Adipose tissue (tissue), 3 donors: ENCODE measurements around the gene NAMPT. TPM values are rescaled to one million over a fixed set of nuclear protein-coding genes. Genes with fewer than 3 reads are reported as not detected.

Experiments used
- H3K27ac ChIP-seq: one replicate; pipeline ENCODE4 v1.5.1; 2013; ENCODE audit warnings: low read depth, low read length
- WGBS, 3 donors: extraction: QIAGEN DNeasy Blood & Tissue Kit; methylation state at CpG; one replicate each; pipeline ENCODE4 v1.1.7; 2013; 5-methylcytosine and 5-hydroxymethylcytosine counted together
- polyA plus RNA-seq, 3 donors: library from polyadenylated mRNA; stranded (reverse); fragments of 200-250 nt; gene quantifications; one replicate each; pipeline ENCODE4 v1.2.3, GENCODE V29; 2013
- donor health status: healthy with polysubstance abuse.
- donor health status: Bipolar disorder and iron deficiency.
- donor health status: healthy.

Gene NAMPT
- polyA plus RNA-seq, 3 donors: 39.1 to 720 (median 328) TPM

DNA sequence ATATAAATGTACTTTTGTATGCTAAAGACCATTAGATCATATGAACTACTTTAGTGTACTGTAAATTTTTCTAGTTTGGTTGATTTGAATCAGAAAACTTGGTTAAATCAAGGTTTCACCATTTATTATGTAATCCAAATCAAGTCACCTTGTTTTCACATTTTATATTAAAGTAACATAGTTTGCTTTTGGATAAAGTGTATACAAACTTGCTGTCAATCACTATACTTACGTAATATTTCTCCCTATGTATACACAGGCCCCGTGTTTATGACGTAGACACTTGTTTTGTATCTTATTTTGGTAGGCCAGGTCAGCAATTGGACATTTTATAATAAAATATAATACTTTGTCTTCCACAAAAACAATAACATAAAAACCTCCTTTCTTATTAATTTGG, 32.2 kb downstream of the NAMPT start:
- no peak overlapping the region for H3K27ac ChIP-seq
- WGBS, 3 donors: 67 to 96% (median 95%) methylated on average over 3 of the region's 3 CpGs

DNA sequence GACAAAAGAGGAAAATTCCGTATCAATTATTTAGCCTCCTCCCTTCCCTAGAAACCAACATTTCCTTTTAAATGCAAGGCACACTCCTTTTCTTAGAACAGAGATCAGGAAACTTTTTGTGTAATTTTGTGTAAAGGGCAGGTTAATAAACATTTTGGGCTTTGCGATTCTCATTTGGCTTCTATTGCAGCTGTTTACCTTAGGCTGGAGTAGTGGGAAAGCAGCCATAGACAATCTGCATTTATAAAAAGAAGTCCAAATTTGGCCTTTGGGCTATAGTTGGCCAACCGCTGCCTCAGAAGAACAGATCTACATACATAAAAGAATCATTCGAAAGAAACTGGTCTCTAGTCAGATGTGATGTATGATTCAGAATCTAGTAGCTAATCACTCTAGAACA, 35.3 kb downstream of the NAMPT start:
- WGBS, 3 donors: 97 to 99% (median 97%) methylated on average over 4 of the region's 4 CpGs
- H3K27ac ChIP-seq: no peak overlapping the region

DNA sequence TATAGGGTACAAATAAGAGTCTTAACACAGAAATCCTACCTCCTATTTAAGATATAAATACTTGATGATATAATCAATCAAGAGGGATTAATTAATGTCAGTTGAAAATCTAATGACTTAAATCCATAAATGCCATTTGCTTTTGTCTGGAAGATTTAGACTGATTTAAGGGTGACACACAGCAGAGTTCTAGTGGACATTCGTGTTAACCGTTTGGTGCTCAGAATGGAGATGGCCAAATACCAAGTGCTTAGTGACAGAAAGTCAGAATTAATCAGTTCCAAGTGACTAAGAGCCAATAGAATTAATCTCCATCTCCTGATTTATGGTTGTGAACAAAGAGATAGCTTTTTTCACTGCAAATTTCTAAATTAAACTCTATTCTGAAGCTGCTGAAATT, 36.2 kb downstream of the NAMPT start:
- no peak overlapping the region for H3K27ac ChIP-seq
- WGBS, 3 donors: 94 to 98% (median 97%) methylated on average over 2 of the region's 2 CpGs

DNA sequence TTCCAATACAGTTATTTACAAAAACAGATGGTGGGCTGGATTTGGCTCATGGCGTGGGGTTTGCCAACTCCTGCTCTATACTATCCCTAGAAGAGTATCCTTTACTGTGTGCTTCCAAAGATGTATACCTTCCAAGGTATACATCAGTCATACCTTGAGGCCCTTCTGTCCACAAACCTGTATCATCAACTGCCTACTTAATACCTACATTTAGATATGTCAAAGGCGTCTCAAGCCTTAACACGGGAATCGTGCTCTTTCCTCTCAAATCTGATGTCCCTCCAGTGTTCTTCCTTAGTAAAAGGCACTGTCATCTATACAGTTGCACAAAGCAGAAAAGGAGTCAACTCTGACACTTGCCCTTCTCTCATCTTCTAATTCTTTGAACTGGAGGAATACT, 36.9 kb downstream of the NAMPT start:
- WGBS, 3 donors: 98 to 99% (median 99%) methylated on average over 4 of the region's 4 CpGs
- no peak overlapping the region for H3K27ac ChIP-seq

DNA sequence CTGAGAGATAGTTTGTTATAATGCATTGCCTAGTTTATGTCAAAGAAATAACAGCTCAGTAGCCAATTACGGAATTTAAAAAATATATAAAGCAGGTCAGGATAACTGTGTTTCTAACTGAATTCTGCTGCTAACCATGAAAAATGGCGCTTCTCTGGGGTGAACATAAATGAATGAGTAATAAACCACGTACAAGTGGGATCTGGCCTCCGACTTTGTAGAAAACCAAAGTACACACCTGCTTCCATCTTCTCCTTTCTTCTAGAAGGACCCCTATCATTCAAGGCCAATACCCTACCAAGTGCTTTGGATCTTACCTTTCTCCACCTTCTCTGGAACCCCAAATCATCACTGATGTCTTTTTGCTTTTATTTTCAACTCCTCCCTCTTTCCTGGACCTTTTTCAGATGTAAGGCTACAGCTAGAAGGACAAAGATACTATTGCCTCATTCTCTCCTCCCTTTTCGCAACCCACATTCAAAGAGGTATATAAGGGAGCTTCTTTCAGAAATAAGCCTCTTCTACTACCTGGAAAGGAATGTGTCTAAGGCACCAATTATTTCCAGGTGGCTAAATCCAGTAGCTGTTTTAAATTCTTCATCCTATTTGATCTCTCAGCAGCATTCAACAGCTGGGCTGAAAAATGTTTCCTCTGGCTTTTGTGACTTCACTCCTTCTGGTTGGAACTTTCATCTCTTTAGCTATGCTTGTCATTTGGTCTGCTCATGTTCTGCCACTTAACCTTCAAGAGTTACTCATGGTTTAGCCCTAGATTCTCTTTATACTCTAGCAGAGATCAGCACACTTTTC, 37.7 kb downstream of the NAMPT start:
- WGBS, 3 donors: 86 to 92% (median 90%) methylated on average over 5 of the region's 5 CpGs
- no peak overlapping the region for H3K27ac ChIP-seq

DNA sequence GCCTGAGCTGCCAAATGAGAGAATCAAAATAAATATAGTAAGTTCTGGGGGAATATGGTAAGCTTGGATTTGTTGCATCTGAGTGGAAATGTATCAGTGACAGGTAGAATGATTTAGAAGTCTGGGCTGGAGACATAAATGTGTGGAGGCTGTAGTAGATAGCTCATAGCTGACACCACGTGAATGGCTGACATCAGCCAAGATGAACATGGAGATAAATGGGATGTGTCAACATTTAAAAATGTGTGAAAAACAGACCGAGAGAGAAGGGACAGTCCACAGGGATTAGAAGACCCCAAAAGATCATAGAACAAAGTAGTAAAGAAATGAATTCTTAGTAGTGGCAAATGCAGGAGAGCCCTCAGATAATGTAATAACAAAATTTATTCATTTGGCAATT, 40.9 kb downstream of the NAMPT start:
- WGBS, 3 donors: 61 to 72% (median 70%) methylated on average over 2 of the region's 2 CpGs
- H3K27ac ChIP-seq: no peak overlapping the region

DNA sequence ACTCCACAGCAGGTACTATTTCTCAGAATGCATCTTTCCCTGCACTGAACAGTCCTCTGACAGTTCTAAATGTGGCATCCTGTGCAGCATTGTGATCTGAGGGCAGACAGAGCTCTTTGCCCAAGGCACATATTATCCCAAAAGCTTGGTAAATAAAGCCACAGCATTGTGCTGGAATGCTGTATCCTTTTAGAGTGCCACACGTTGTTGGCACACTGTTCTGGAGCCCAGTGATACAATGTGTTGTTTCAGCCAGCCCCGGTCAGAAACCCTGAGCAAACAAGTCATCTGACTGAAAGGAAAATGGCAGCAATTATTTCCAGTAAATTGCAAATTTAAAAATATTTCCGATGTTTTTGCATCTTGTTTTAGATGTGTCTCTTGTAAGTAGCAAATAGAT, 45.4 kb downstream of the NAMPT start:
- no peak overlapping the region for H3K27ac ChIP-seq
- 75 to 84% (median 84%) methylated on average over 3 of the region's 3 CpGs for WGBS, 3 donors

DNA sequence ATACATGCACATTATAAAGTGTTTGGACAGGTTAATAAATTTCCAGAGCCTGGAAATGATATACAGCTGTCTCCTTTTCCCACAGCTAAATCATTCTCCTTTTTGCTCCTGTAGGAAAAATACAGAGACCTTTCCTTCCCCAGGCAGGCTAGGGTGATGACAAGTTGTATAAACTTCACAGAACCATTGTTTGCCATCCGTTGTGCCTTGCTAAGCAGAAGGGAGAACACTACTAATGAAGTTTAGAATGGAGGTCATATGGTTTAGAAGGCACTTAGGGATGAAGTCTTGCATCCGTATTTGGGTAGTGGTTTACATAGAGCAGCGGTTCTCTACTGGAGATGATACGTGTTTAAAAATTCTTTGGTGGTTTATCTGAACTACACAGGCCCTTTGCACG, 46.0 kb downstream of the NAMPT start:
- WGBS, 3 donors: 72 to 75% (median 75%) methylated on average over 5 of the region's 5 CpGs
- no peak overlapping the region for H3K27ac ChIP-seq

DNA sequence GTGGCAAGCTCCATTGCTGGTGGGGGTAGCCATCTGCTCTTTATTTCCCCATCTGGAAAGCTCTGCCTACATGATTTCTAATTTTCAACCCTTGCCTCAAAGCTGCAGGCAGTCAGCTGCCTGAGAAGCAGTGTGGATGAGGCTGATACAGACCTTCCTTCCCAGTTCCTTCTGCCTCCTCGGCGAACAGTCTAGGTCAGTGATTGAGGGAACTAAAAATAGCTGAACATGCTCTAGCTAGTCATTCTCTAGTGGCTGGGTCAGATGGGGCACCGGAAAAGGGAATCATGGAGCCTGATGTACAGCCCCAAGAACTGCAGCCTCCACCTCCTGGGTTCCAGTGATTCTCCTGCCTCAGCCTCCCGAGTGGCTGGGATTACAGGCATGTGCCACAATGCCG, 48.7 kb downstream of the NAMPT start:
- 64 to 81% (median 76%) methylated on average over 5 of the region's 5 CpGs for WGBS, 3 donors
- H3K27ac ChIP-seq: no peak overlapping the region

DNA sequence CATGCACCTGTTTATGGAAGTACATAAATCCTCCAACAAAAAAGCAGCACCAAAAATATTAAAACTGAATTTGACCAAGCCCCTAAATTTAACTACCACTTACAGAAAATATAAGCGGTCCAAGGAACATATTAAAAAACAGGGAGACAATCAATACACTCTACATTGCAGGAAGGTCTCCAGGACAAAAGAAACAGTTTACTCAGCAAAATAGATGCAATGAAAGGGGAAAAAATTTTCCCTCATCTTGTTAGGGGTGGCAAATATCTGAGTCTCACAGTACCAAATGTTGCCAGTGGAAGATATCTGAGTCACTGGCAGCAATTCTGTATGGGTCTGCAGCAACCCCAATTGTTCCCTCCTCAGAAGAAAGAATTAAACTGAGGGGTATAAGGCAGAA, 50.4 kb downstream of the NAMPT start:
- no peak overlapping the region for H3K27ac ChIP-seq
- 80 to 97% (median 88%) methylated on average over 1 of the region's 1 CpG for WGBS, 3 donors

DNA sequence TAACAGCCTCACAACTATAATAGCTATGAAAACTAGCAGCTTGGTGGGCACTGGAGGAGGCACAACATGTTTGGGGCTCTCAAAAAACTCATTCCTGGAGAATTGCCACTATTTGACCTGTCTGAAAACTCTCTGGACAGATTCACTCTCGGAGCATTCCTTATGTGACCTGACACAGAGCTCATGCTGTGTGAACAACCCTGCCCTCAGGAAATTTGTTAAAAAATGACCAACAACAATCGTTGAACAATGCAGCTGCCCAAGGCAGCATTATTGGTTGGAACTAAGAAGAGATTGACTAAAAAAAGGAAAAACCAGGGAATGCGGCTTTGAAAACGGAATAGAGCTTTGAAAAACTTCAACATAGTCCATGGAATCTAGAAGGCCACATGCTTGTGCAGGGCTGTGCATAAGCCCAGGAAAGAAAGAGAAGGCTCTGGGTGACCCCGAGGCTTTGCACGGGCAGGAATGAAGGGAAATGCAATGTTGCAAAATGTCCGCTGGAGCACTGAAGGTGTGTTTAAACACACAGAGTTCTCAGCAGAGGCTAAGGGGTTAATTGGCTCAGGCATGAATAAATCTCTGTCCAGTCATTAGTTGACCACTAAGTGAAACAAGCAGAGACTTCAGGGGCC, 52.8 kb downstream of the NAMPT start:
- WGBS, 3 donors: 81 to 85% (median 85%) methylated on average over 7 of the region's 7 CpGs
- no peak overlapping the region for H3K27ac ChIP-seq

DNA sequence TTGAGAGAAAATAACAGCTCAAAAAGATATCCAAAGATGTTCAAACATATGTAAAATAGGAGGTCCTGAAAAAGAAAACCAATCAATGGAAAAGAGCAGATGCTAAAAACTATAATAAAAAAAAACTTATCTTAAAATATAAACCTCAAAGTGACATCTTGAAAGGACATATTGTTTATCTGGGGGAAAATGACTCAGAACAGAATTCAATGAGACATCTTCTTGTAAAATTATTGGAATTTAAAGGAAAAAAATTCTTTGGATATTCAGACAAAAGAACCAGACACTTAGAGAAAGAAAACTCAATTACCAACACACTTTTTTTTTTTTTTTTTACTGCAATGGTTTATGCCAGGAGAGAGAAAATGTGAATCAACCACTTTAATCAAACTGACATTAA, 58.9 kb downstream of the NAMPT start:
- H3K27ac ChIP-seq: no peak overlapping the region

DNA sequence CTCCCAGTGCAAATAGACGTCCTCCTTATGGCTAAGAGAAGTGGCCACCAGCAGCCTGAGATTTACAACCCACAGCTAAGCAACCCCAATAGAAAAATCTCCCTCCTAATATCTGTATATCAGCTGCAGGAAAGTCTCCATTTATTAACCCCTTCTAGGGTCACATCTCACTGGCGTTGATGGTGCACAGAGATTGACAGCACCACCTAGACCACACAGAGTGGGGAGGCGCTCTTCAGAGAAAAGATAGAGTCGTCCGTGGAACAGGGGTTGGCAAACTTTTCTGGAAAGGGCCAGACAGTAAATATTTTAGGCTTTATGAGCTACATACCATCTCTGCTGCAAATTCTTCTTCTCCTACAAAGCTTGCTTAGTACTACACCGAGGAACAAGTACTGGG, 60.0 kb downstream of the NAMPT start:
- no peak overlapping the region for H3K27ac ChIP-seq
- 61 to 74% (median 69%) methylated on average over 6 of the region's 6 CpGs for WGBS, 3 donors

DNA sequence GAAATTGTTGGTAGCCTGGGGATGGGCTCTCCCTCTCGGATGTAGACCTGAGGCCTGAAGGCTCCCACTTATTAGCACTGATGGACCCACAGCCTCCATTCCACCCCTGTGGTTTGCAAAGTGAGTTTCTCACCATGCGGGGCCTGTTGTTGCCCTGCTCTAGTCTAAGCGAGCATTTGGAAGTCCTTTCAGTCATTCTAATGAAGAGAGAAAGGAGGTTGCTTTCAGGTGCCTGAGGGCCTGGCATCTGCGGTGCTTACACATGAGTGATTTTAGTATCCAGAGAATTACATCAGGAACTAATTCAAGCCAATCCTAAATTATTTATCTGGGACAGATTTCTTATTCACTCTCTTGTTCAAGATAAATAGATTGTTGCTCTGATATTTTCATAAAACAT, 61.6 kb downstream of the NAMPT start:
- no peak overlapping the region for H3K27ac ChIP-seq
- WGBS, 3 donors: 93 to 98% (median 95%) methylated on average over 4 of the region's 4 CpGs

DNA sequence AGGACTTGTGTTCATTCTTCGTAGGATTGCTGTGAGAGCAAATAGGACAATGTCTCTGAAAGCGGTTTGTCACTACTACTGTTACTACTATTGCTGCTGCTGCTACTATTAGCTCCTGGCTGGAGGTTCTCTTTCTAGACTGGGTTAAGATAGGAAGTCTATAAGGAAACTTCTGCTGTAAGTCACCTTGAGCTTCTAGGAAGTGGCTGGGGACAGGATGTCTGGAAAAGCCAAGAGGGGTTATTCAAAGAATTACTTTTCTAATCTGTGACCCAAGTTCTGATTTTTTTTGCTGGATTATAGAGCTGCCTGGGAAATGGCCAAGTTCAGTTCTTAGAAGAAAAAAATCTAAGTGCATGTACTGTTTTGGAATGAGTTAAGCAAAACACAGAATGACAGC, 62.2 kb downstream of the NAMPT start:
- H3K27ac ChIP-seq: no peak overlapping the region
- WGBS, 3 donors: 74 to 89% (median 85%) methylated on average over 2 of the region's 2 CpGs

DNA sequence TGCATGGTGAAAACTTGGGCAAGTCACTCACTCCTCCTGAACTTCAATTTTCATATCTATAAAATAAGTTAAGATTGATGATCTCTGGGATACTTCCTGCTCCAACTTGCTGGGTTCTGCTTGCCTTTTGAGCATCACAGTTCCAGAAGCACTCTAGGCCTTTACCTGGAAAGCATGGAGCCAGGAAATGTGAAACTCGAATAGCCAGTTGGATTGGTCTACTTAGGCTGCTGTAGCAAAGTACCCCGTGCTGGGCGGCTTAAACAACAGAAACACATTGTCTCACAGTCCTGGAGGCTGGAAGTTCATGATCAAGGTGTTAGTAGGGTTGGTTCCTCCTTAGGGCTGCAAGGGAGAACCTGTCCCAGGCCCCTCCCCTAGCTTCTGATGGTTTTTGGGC, 64.5 kb downstream of the NAMPT start:
- no peak overlapping the region for H3K27ac ChIP-seq
- WGBS, 3 donors: 75 to 91% (median 90%) methylated on average over 3 of the region's 3 CpGs

DNA sequence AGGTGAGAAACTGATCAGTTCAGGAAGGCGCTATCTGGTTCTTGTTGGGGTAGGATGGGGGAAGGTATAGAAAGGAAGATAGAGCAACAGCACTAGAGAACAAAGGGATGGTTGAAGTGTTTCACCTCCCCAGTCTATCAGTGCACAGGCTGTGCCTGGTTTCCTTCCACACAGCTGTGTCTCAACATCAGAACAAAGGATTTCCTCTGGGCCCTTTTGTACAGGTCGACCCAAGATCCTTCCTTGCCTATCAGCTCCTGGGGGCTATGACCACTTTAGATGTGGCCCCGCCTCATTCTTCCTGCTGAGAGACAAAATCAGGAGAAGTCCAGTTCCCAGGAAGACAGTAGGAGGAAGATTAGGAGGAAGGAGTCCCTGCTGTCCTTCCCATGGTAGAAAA, 65.6 kb downstream of the NAMPT start:
- H3K27ac ChIP-seq: no peak overlapping the region
- 79 to 87% (median 85%) methylated on average over 3 of the region's 3 CpGs for WGBS, 3 donors

DNA sequence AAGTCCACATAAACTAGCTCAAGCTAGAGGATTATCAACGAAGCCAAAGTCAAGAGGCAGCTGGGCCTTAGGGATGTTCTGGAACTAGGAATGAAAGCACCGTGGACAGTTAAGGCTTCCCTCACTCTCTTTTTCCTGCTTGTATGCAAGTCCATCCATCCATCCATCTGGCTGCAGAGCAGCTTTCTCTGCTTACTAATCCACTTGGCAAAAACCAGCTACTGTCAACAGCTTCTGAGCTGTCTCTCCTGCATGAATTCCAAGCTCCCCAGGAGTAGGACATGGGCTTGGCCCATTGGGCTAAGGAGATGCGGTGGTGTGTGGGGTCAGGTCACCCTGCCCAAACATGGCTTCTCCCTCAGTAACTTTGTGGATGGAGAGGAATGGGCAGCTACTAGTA, 66.2 kb downstream of the NAMPT start:
- no peak overlapping the region for H3K27ac ChIP-seq
- WGBS, 3 donors: 91 to 95% (median 93%) methylated on average over 3 of the region's 3 CpGs

DNA sequence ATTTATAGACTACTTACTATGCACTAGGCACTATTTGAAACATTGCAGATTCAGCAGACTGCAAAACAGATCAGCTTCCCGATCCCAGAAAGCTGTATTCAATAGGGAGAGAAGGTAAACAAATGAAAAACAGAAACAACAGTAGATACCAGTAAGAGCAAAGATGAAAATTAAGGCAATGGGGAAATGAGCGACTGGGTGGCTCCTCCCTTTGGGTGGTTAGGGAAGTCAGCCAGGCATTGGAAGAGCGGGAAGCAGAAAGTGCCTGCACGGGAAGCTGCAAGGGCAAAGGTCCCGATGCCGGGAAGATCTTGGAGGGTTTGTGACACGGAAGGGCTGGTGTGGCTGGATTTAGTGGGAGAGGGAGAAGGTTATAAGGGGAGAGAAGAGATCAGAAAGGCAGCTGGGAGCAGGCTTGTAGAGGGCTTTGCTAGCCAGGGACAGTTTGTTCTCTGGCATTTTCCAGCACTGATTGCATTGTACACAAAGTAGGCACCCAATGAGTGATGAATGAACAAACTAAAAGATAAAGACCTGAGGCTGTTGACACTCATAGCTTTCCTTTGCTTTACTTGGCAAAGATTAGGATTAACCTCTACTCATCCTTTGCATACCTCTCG, 67.8 kb downstream of the NAMPT start:
- H3K27ac ChIP-seq: no peak overlapping the region
- WGBS, 3 donors: 25 to 38% (median 35%) methylated on average over 8 of the region's 8 CpGs

DNA sequence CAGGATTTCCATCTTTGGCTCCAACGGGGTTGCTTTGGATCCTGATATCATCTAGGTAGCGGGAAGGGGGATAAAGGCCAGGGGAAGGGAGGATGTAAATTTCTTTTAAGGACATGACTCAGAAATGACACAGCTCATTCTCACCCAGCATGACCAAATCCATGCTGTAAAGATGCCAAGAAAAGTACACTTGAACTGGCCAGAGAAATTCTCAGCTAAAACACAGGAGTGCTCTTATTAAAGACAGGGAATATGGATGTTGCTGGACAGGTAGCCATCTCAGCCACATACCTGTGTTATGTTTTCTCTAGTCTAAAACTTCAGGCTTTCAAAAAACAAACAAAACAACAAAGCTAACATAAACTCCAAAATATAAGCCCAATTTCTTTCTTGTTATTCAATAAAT, 68.3 kb downstream of the NAMPT start:
- WGBS, 3 donors: 10 to 61% (median 23%) methylated on average over 2 of the region's 2 CpGs
- no peak overlapping the region for H3K27ac ChIP-seq
